BJ (cell line): ENCODE data around the gene EPHA6. TPM values are rescaled to one million over a fixed set of nuclear protein-coding genes. Genes with fewer than 3 reads are reported as not detected.

Experiments used
- CTCF ChIA-PET: fragments of 350-600 bp; formaldehyde crosslinking; extraction: SDS; loops from one replicate; lab custom pipeline; 2021; ENCODE audit warnings: antibody characterized with exemption, inconsistent platforms; lab: Yijun Ruan, JAX
- POLR2A ChIA-PET: fragments of 300-600 bp; sonication (Branson Sonifier 250); formaldehyde crosslinking; extraction: SDS; loops from one replicate; lab custom pipeline; 2021; ENCODE audit warnings: antibody characterized with exemption; lab: Charles Lee
- DNase-seq: peaks from one replicate; pipeline ENCODE4 v3.0.0-alpha.2; 2011; ENCODE audit warnings: low read depth
- H3K27me3 ChIP-seq: 2 replicates; pipeline ENCODE4 v1.6.0; 2011; ENCODE audit warnings: low read length; ENCODE audit not compliant: control insufficient read depth, insufficient read depth
- H3K36me3 ChIP-seq: 2 replicates; pipeline ENCODE4 v1.5.1; 2011; ENCODE audit warnings: low read length; ENCODE audit not compliant: control insufficient read depth, insufficient read depth
- H3K4me3 ChIP-seq: 2 replicates; pipeline ENCODE4 v1.5.1; 2011; ENCODE audit warnings: low read depth, mild to moderate bottlenecking, control low read depth, low read length
- CTCF ChIP-seq: IDR thresholded peaks from 2 replicates; pipeline ENCODE4 v1.5.1; 2011; ENCODE audit warnings: low read depth, mild to moderate bottlenecking, control low read depth, inconsistent platforms, low read length, moderate library complexity; ENCODE audit not compliant: insufficient read depth
- polyA plus RNA-seq: library from polyadenylated mRNA; depleted of rRNA; stranded (reverse); fragments of >200 nt; gene quantifications from 2 replicates; pipeline ENCODE4 v1.2.3, GENCODE V29; 2011

Gene EPHA6
- polyA plus RNA-seq, 1 experiment: not detected

GRCh38 chr3:96806341-96806740, 8.1 kb upstream of the EPHA6 start:
- TF ChIP-seq CTCF: no peak
- no peaks in the 10 kb centered on the region for H3K27me3 ChIP-seq
- no peak overlapping the region for H3K4me3 ChIP-seq
- H3K36me3 ChIP-seq: no peaks in the 10 kb centered on the region
- ChIA-PET CTCF (no interaction called here), POLR2A (no interaction called here)
- DNase-seq: no peak

- no peak for DNase-seq
- Histone ChIP-seq H3K27me3 (peaks cover 10% of the 10 kb centered on the region), H3K4me3 (peak overlapping the region; percentile 24), H3K36me3 (no peaks in the 10 kb centered on the region)
- ChIA-PET POLR2A (no interaction called here), CTCF (interaction anchor here (0.7 kb wide), 1 partner anchor 1329 kb away, joined by 3 read pairs; no protein-coding TSS in a partner anchor)
- peak; percentile 62 for TF ChIP-seq CTCF
Measured at GRCh38 chr3:96813134-96813819, 1.1 kb upstream of the EPHA6 start.

GRCh38 chr3:96814651-96815567, 515 bp downstream of the EPHA6 start:
- H3K36me3 ChIP-seq: no peaks in the 10 kb centered on the region
- DNase-seq: no peak
- CTCF ChIA-PET: no interaction called here
- TF ChIP-seq CTCF: no peak
- H3K4me3 ChIP-seq: no peak overlapping the region; the same call in 1 of the 2 replicates
- H3K27me3 ChIP-seq: peaks cover 10% of the 10 kb centered on the region
- POLR2A ChIA-PET: no interaction called here

- Histone ChIP-seq H3K27me3 (no peaks in the 10 kb centered on the region), H3K4me3 (no peak overlapping the region), H3K36me3 (no peaks in the 10 kb centered on the region)
- POLR2A ChIA-PET: no interaction called here
- TF ChIP-seq CTCF: no peak
- no peak for DNase-seq
- CTCF ChIA-PET: no interaction called here
Measured at GRCh38 chr3:96831175-96831574, 16.8 kb downstream of the EPHA6 start.

- Histone ChIP-seq H3K27me3 (no peaks in the 10 kb centered on the region), H3K4me3 (no peak overlapping the region), H3K36me3 (no peaks in the 10 kb centered on the region)
- CTCF ChIA-PET: no interaction called here
- POLR2A ChIA-PET: no interaction called here
- TF ChIP-seq CTCF: no peak
- no peak for DNase-seq
Measured at GRCh38 chr3:96833301-96833700, 18.9 kb downstream of the EPHA6 start.
